ENCODE measurements around the gene MALT1. TPM values are rescaled to one million over a fixed set of nuclear protein-coding genes. Genes with fewer than 3 reads are reported as not detected.
A peak's percentile ranks its signal among the peaks of the same experiment; 100 is the strongest.

MALT1 gene
- total RNA-seq, 2 experiments from 2014 or later: 14.4 to 18.5 TPM

DNA sequence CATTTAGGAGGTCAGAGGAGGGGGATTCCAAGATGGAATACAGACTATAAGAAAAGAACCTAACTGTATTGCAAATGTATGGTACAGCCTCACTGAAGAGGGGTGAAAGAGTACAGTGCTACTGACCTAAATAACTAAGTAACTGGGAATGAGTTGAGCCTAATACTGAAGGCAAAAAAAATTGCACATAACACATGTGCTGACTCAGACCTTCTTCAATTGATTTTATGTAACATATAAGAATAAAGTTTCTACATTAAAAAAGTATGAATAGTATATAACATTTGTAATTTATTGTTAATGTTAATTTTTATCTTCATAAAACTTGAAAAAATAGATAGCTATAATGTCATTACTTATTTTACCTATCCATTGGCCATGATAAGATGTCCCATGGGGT, 41.7 kb downstream of the MALT1 start:
- CTCF ChIA-PET (ENCODE audit: unreplicated experiment): no interaction called here
- no peak overlapping the region for H3K4me3 ChIP-seq (ENCODE audit: low read depth, low read length, poor library complexity, severe bottlenecking)

DNA sequence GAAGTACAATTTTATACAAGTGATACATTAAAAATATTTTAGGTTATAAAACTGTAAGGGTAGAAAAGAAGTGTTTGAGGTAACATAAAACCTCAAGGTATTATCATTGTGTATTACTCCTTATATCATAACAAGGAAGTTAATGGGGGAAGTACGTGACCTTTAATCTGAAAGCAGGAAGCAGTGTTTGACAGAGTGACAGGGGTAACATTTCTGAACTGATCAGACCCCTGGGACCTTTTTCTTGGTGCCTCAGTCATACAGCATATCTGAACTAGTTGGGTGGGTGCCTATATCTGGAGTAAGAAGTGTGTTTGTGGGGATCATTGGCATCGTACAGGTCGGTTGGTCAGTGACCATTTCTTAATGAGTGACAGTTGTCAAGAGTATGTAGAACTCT, 43.0 kb downstream of the MALT1 start:
- Histone ChIP-seq H3K4me1 (ENCODE audit: insufficient read depth, low read length, poor library complexity, severe bottlenecking) (peaks cover 29% of the 10 kb centered on the region), H3K9me3 (ENCODE audit: low read length) (no peaks in the 10 kb centered on the region), H3K36me3 (ENCODE audit: insufficient read depth, low read length) (peaks cover 4% of the 10 kb centered on the region; the same call in 1 of the 2 replicates), H4K20me1 (ENCODE audit: insufficient read depth, low read length) (no peaks in the 10 kb centered on the region), H3K79me2 (ENCODE audit: insufficient read depth, low read depth, low read length) (no peaks in the 10 kb centered on the region), H3K27ac (ENCODE audit: low read depth, low read length, poor library complexity, severe bottlenecking) (no peak overlapping the region), H3K9me2 (ENCODE audit: insufficient read depth, low read length) (no peaks in the 10 kb centered on the region), H3K4me2 (ENCODE audit: low read length) (peak overlapping the region; percentile 29; the same call in 1 of the 2 replicates), H2AFZ (ENCODE audit: low read length) (no peak overlapping the region), H3K4me3 (ENCODE audit: low read depth, low read length, poor library complexity, severe bottlenecking) (no peak overlapping the region)
- no peak for TF ChIP-seq EZH2phosphoT487 (IDR thresholded peaks at IDR 0.05; ENCODE audit: borderline replicate concordance, low read depth, low read length)
- TF ChIP-seq, protein P1, sequence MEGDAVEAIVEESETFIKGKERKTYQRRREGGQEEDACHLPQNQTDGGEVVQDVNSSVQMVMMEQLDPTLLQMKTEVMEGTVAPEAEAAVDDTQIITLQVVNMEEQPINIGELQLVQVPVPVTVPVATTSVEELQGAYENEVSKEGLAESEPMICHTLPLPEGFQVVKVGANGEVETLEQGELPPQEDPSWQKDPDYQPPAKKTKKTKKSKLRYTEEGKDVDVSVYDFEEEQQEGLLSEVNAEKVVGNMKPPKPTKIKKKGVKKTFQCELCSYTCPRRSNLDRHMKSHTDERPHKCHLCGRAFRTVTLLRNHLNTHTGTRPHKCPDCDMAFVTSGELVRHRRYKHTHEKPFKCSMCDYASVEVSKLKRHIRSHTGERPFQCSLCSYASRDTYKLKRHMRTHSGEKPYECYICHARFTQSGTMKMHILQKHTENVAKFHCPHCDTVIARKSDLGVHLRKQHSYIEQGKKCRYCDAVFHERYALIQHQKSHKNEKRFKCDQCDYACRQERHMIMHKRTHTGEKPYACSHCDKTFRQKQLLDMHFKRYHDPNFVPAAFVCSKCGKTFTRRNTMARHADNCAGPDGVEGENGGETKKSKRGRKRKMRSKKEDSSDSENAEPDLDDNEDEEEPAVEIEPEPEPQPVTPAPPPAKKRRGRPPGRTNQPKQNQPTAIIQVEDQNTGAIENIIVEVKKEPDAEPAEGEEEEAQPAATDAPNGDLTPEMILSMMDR (conservative IDR thresholded peaks at IDR 0.05; ENCODE audit: low read length): no peak
- no TSS peak for BruUV-seq (replicated peaks)
- POLR2A ChIA-PET: no interaction called here
- peak; percentile 17 for DNase-seq (ENCODE audit: low spot score)
- intact Hi-C loops (cut with micrococcal nuclease; ENCODE audit: unreplicated experiment): no loop called here
- CTCF ChIA-PET (ENCODE audit: unreplicated experiment): no interaction called here

More for the DNA sequence above, 41.7 kb downstream of the MALT1 start:
- no peaks in the 10 kb centered on the region for H3K9me3 ChIP-seq (ENCODE audit: low read length)
- no peak for TF ChIP-seq EZH2phosphoT487 (IDR thresholded peaks at IDR 0.05; ENCODE audit: borderline replicate concordance, low read depth, low read length)
- TF ChIP-seq, protein P1 (conservative IDR thresholded peaks at IDR 0.05; ENCODE audit: low read length): no peak
- no peak for DNase-seq (ENCODE audit: low spot score)
- no peaks in the 10 kb centered on the region for H3K9me2 ChIP-seq (ENCODE audit: insufficient read depth, low read length)
- POLR2A ChIA-PET: interaction anchor here (1.0 kb wide), 1 partner anchor 36 kb away, joined by 3 read pairs; no protein-coding TSS in a partner anchor
- H3K36me3 ChIP-seq (ENCODE audit: insufficient read depth, low read length): 0 out of 2 replicates have a peak, but pooled peaks cover 4% of the 10 kb centered on the region
- no peaks in the 10 kb centered on the region for H3K79me2 ChIP-seq (ENCODE audit: insufficient read depth, low read depth, low read length)
- H3K4me1 ChIP-seq (ENCODE audit: insufficient read depth, low read length, poor library complexity, severe bottlenecking): peaks cover 29% of the 10 kb centered on the region
- H4K20me1 ChIP-seq (ENCODE audit: insufficient read depth, low read length): no peaks in the 10 kb centered on the region
- no TSS peak for BruUV-seq (replicated peaks)
- intact Hi-C loops (cut with micrococcal nuclease; ENCODE audit: unreplicated experiment): no loop called here
- no peak overlapping the region for H2AFZ ChIP-seq (ENCODE audit: low read length)
- H3K27ac ChIP-seq (ENCODE audit: low read depth, low read length, poor library complexity, severe bottlenecking): no peak overlapping the region
- no peak overlapping the region for H3K4me2 ChIP-seq (ENCODE audit: low read length)

DNA sequence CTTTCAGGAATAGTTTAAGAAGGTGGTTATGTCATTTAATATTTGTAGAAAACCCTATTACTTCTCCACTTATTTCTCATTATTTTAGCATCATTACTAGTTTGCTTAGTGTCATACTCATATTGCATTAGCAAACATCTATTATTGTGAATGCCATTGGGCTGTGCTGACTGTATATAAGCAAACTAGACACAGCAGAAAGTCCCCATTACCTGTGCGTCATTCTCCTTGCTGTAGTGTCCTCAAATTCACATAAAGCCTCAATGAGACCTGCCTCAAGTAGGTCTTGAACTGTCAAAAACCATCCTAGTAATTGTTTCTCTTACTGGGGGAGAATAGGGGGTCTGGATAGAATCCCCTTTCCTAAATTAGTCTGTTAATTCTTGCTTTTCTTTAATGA, 43.6 kb downstream of the MALT1 start:
- no peak for DNase-seq (ENCODE audit: low spot score)
- Histone ChIP-seq H4K20me1 (ENCODE audit: insufficient read depth, low read length) (no peaks in the 10 kb centered on the region), H3K4me3 (ENCODE audit: low read depth, low read length, poor library complexity, severe bottlenecking) (no peak overlapping the region), H3K4me2 (ENCODE audit: low read length) (0 out of 2 replicates have a peak overlapping the region, but pooled peaks have one; percentile 53), H3K36me3 (ENCODE audit: insufficient read depth, low read length) (peaks cover 4% of the 10 kb centered on the region; the same call in 1 of the 2 replicates), H3K79me2 (ENCODE audit: insufficient read depth, low read depth, low read length) (no peaks in the 10 kb centered on the region), H3K27ac (ENCODE audit: low read depth, low read length, poor library complexity, severe bottlenecking) (no peak overlapping the region), H3K9me3 (ENCODE audit: low read length) (no peaks in the 10 kb centered on the region), H3K4me1 (ENCODE audit: insufficient read depth, low read length, poor library complexity, severe bottlenecking) (peaks cover 29% of the 10 kb centered on the region), H2AFZ (ENCODE audit: low read length) (no peak overlapping the region), H3K9me2 (ENCODE audit: insufficient read depth, low read length) (no peaks in the 10 kb centered on the region)
- BruUV-seq (replicated peaks): no TSS peak
- ChIA-PET POLR2A (no interaction called here), CTCF (ENCODE audit: unreplicated experiment) (no interaction called here)
- intact Hi-C loops (cut with micrococcal nuclease; ENCODE audit: unreplicated experiment): no loop called here
- TF ChIP-seq, protein P1 (conservative IDR thresholded peaks at IDR 0.05; ENCODE audit: low read length): no peak
- no peak for TF ChIP-seq EZH2phosphoT487 (IDR thresholded peaks at IDR 0.05; ENCODE audit: borderline replicate concordance, low read depth, low read length)

Data from OCI-LY7 (cell line).